ENCODE data around the gene TP53AIP1.

The TP53AIP1 gene

DNA sequence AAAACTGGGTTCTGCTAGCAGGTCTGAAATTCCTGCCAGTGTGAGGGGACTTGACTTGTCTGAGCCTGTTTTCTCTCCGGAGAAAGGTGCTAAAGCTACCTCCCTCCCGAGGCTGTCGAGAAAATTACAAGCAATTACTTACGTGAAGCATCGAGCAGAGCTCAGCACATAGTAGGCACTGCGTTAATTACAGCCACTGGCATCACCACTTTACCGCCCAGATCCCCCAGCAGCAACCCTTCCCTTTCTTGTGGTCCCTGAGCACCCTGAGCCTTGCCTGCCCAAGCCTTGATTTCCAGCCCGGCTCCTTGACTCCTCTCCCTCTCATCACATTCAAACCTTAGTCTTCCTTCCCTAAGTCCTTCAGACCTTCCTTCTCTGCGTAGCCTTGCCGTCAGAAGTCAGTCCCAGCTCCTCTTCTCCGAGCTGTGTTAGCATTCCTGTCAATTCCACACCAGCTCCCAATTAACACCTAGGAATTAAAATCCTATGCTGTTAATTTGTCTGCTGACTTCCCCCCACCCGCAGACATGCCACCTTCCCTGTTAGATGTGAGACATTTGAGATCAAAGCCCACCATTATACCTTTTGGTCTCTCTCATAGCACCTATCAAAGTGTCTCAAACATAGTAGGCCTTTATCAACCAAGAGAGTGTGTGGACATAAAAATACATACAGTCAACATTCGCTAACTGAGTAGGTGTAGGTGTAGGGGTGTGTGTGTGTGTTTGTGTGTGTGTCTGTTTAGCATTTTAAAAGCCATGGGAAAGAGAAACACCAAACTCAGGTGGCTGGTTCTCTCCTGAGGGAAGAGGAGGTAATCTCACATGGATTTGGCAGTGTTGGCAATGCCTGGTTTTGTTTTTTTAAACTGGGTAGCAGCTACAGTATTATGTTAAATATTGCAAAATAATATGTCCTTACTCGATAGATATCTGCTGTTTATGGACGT, 54.4 kb downstream of the TP53AIP1 start:
- H3K4me3 Mint-ChIP-seq: no peak overlapping the region
- H3K36me3 Mint-ChIP-seq (ENCODE audit: low read depth): no peaks in the 10 kb centered on the region
- H3K27ac Mint-ChIP-seq: no peak overlapping the region
- peaks cover 70% of the 10 kb centered on the region for H3K27me3 Mint-ChIP-seq
- ATAC-seq: no peak
- no peaks in the 10 kb centered on the region for H3K9me3 Mint-ChIP-seq
- no peak for DNase-seq
- H3K4me1 Mint-ChIP-seq: peaks cover 8% of the 10 kb centered on the region

DNA sequence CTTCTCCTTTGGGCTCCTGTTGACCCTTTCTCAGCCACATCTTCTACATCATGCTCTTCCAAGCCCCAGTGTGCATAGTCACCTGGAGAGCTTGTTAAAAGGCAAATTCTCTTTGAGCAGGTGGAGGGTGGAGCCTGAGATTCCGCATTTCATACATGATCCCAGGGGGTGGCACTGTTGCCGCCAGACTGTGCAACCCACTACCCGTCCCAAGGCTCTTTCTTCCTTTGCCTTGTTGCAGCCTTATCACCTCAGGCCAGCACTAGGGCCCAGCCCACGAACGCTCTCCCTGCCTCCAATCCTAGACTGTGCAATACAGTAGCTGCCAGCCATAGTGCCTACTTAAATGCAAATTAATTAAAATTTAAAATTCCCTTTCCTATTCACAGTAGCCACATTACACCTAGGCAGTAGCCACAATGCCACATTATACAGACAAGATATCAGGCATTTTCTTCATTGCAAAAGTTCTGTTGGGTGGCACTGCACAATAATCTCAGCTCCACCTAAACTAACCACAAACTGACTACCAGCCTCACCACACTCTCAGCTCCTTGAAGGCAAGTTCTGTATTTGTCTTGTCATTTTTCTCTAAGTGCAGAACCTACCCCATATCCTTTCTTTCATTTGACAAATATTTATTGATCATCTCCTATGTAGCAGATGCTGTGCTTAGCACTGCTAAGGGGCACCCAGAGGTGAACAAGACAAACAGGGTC, 56.1 kb downstream of the TP53AIP1 start:
- Mint-ChIP-seq H3K4me1 (peaks cover 6% of the 10 kb centered on the region), H3K9me3 (no peaks in the 10 kb centered on the region), H3K36me3 (ENCODE audit: low read depth) (no peaks in the 10 kb centered on the region), H3K27me3 (peaks cover 61% of the 10 kb centered on the region), H3K4me3 (no peak overlapping the region), H3K27ac (no peak overlapping the region)
- peak; percentile 31 for ATAC-seq
- DNase-seq: no peak

Data from activated naive CD8-positive, alpha-beta T cell treated with anti-CD3 and anti-CD28 coated beads, Interleukin-2, amount 50 U/mL, for 24 hours (primary cell).